Activated effector memory CD4-positive, alpha-beta T cell treated with anti-CD3 and anti-CD28 coated beads, Interleukin-2, amount 50 U/mL, for 16 hours (primary cell): ENCODE measurements around the gene AOAH.

ENCODE experiments used
- DNase-seq: peaks from one replicate; pipeline ENCODE4 v3.0.0-alpha.2; 2020

The AOAH gene

DNA sequence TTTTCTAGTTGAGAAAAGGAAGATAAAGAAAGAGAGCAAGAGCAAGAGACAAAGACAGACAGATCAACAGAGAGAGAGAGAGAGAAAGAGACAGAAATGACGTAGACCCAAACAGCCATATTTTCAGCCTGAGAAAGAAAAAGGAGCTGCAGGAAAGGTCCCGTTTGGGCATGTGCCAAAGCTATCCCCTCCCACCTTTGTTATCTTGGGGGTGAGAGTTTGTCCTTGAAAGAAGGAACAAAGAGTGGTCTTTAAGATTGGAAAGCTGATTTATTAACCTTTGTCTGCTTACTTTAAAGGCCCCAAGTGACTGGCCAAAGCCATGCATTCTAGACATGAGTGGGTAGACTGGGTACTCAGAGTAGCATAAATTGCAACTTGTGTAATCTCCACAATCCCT is 98.2 kb downstream of the AOAH start:
- DNase-seq: no peak

- no peak for DNase-seq
These were observed 99.0 kb downstream of the AOAH start for GRCh38 chr7:36625247-36625646.

GRCh38 chr7:36623247-36623646 is 101.0 kb downstream of the AOAH start:
- no peak for DNase-seq

DNA sequence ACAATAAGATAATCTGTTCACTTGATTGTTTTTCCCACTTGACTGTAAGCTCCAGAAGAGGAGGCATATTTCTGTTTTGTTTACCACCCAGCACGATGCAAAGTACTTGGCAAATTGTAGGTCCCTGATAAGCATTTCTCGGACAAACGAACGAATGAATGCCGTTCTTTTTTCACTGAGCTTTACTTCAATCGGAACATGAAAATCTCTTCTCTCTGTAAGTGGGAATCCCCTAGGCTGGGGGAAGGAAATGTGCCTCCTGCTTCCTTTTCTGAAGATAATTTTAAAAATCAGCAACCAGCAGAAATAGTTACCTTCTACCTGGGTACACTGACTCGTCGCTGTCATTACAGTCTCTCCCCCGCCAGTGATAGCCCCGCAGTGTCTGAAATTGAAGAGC is 102.9 kb downstream of the AOAH start:
- no peak for DNase-seq

- no peak for DNase-seq
These were observed 104.1 kb downstream of the AOAH start for GRCh38 chr7:36620166-36620708.

- DNase-seq: no peak
These were observed 106.9 kb downstream of the AOAH start for GRCh38 chr7:36617408-36617807.

GRCh38 chr7:36615852-36616540 is 108.3 kb downstream of the AOAH start:
- DNase-seq: no peak

GRCh38 chr7:36614959-36615358 is 109.3 kb downstream of the AOAH start:
- no peak for DNase-seq

- no peak for DNase-seq
These were observed 111.2 kb downstream of the AOAH start for GRCh38 chr7:36613031-36613614.

DNA sequence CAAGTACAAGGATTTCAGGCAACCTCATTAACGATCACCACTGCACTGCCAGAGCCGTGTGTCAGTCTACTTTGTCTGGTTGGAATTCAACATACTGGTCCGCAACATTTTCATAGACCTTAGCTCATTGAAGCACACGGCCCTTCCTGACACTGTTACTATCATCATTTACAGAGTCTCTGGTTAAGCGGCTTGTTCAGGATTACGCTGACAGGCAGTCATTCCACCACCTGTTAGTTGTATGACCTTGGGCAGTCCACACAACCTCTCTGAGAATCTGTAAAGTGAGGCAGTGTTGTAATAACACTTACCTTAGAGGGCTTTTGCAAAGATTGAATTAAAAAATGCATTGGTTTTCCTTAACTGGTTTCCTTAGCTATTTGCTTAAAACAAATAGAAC is 112.6 kb downstream of the AOAH start:
- no peak for DNase-seq

GRCh38 chr7:36607721-36608095 is 116.6 kb downstream of the AOAH start:
- DNase-seq: no peak

GRCh38 chr7:36606976-36607720 is 117.1 kb downstream of the AOAH start:
- DNase-seq: no peak

GRCh38 chr7:36606153-36606975 is 117.9 kb downstream of the AOAH start:
- DNase-seq: no peak

DNA sequence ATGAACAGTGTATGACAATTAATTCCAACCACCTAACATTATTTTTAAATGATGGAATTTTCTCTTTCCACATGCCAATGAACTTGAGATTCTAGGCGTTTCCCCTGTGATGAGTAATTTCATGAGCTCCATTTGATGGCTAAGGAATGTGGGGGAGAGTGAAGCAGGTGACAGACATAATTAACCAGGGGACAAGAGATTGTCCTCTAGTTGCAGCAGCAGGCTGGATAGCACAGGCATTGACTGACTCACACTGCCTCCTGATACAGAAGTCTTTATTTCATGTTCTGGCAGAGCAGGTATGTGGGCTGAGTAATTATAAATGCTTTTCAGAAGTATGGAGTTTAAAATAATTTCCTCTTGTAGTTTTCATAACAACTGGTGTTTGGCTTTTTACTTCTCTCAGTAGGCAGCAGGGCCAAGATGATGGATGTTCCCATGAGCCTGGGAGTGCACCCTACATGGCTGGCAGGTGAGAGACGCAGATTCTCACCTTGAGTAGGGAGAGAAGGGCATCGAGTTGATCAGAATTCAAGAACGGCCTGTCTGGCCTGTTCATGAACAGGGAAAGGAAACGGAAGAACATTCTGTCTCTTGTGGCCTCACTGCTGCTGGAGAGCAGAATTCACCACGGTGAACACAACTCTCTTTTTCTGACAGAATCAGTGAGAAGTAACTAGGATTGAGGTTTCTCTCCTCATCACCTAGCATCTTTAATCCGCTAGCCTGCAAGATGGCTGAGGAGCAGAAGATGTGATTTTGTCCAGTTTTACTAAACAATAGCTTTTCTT is 118.8 kb downstream of the AOAH start:
- no peak for DNase-seq

- no peak for DNase-seq
These were observed 119.5 kb downstream of the AOAH start for GRCh38 chr7:36604806-36605205.

- DNase-seq: no peak
These were observed 121.1 kb downstream of the AOAH start for GRCh38 chr7:36602934-36603887.

DNA sequence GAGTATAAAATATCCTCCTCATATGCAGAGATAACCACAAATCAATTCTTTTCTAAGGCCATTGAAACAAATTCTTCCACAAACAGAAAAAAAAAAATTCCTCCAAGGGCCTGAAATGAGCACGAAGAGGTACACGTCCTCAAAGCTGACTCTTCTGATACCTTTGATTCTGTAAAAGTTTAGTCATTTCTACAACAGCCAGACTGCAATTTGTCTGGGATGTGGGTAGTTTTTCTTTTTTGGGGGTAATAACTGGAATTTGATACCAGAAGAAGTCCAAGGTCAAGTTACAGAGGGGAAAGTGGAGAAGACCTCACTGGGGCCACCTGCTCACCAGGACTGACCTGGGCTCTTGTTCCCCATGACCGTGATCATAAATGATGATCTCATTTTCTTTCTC is 121.8 kb downstream of the AOAH start:
- no peak for DNase-seq

GRCh38 chr7:36601601-36602000 is 122.7 kb downstream of the AOAH start:
- DNase-seq: no peak

GRCh38 chr7:36600869-36601530 is 123.3 kb downstream of the AOAH start:
- DNase-seq: no peak

DNA sequence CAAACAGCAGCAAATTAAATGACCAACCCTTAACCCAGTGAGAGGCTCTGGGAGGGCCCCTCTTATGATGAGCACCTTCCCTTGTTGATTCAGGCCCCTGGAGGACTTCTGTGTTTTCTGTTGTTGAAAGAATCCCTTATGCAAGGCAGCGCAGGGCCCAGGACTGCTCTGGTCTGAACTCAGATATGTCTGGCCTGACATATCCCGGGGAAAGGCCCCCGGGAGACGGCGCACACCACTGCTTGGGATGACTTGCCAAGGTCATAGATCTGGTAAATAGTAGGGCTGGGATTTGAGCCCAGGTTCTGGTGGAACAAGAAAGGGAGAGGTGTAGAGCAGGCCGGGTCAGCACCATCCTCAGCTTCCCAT is 124.0 kb downstream of the AOAH start:
- no peak for DNase-seq
